HepG2 (cell line): ENCODE measurements around the gene PLD1. TPM values are rescaled to one million over a fixed set of nuclear protein-coding genes. Genes with fewer than 3 reads are reported as not detected.

ENCODE experiments used
- ESRRA ChIP-seq: sonication (generic); formaldehyde crosslinking; IDR thresholded peaks from 2 replicates; pipeline ENCODE4 v1.5.1; 2020; ENCODE audit warnings: mild to moderate bottlenecking, low read depth, missing genetic modification reagents
- FOXK2 ChIP-seq: fragments of 450-650 bp; IDR thresholded peaks from 2 replicates; pipeline ENCODE4 v1.6.1; 2016
- KDM4B ChIP-seq: sonication (generic); formaldehyde crosslinking; IDR thresholded peaks from 2 replicates; pipeline ENCODE4 v1.4.0; 2020; ENCODE audit warnings: missing genetic modification reagents
- PAWR ChIP-seq: sonication (generic); formaldehyde crosslinking; IDR thresholded peaks from 2 replicates; pipeline ENCODE4 v1.4.0; 2020; ENCODE audit warnings: missing genetic modification reagents, mild to moderate bottlenecking, borderline replicate concordance
- ZBTB38 ChIP-seq: sonication (generic); formaldehyde crosslinking; IDR thresholded peaks from 2 replicates; pipeline ENCODE4 v1.5.1; 2020; ENCODE audit warnings: mild to moderate bottlenecking, missing genetic modification reagents
- ZFYVE20 ChIP-seq: sonication (generic); formaldehyde crosslinking; IDR thresholded peaks from 2 replicates; pipeline ENCODE4 v1.8.0; 2023; ENCODE audit warnings: low read depth, mild to moderate bottlenecking, moderate library complexity, missing genetic modification reagents, borderline replicate concordance
- ZNF484 ChIP-seq: sonication (generic); formaldehyde crosslinking; IDR thresholded peaks from 2 replicates; pipeline ENCODE4 v1.5.1; 2020; ENCODE audit warnings: mild to moderate bottlenecking, low read depth, missing genetic modification reagents, borderline replicate concordance
- ZNF839 ChIP-seq: sonication (generic); formaldehyde crosslinking; IDR thresholded peaks from 2 replicates; pipeline ENCODE4 v1.4.0; 2020; ENCODE audit warnings: missing genetic modification reagents, mild to moderate bottlenecking, borderline replicate concordance
- ZSCAN31 ChIP-seq: sonication (generic); formaldehyde crosslinking; IDR thresholded peaks from 2 replicates; pipeline ENCODE4 v1.5.0; 2020; ENCODE audit warnings: low read depth, mild to moderate bottlenecking, missing genetic modification reagents
- polyA plus RNA-seq, 8 experiments: library from polyadenylated mRNA; depleted of rRNA in 3 of 8; stranded (reverse) in 7 of 8; unstranded in 1 of 8; fragments of >200 nt; fragmentation: Illumina TruSeq in 4 of 8; extraction: Trizol in 4 of 8; gene quantifications; 2 replicates each; pipeline versions ENCODE4 v1.2.1 to v1.2.3, GENCODE V29; 2011 to 2016; ENCODE audit warnings: low read depth in 4 of 8, missing spikeins in 1 of 8, mixed read lengths in 1 of 8; ENCODE audit not compliant: insufficient read depth in 1 of 8
- total RNA-seq, 5 experiments: library from RNA; depleted of rRNA; stranded (reverse); fragments of >200 nt; fragmentation: Illumina TruSeq; extraction: Trizol; gene quantifications; 2 replicates each; pipeline ENCODE4 v1.2.3, GENCODE V29; 2016; ENCODE audit warnings: low read depth in 1 of 5
- TF ChIP-seq, protein P1 (sequence below): sonication (generic); formaldehyde crosslinking; IDR thresholded peaks from 2 replicates; pipeline ENCODE4 v1.8.0; 2022; ENCODE audit warnings: mild to moderate bottlenecking, missing genetic modification reagents; ENCODE audit not compliant: insufficient replicate concordance
- TF ChIP-seq, protein P2 (sequence below): sonication (generic); formaldehyde crosslinking; IDR thresholded peaks from 2 replicates; pipeline ENCODE4 v1.4.0; 2020; ENCODE audit warnings: missing genetic modification reagents, borderline replicate concordance
- TF ChIP-seq, protein P3 (sequence below): sonication (generic); formaldehyde crosslinking; IDR thresholded peaks from 2 replicates; pipeline ENCODE4 v1.8.1; 2023; ENCODE audit warnings: mild to moderate bottlenecking, missing genetic modification reagents, borderline replicate concordance
- TF ChIP-seq, protein P4 (sequence below): sonication (generic); formaldehyde crosslinking; IDR thresholded peaks from 2 replicates; pipeline ENCODE4 v1.5.0; 2020; ENCODE audit warnings: missing genetic modification reagents
- TF ChIP-seq, protein P5 (sequence below): sonication (generic); formaldehyde crosslinking; IDR thresholded peaks from 2 replicates; pipeline ENCODE4 v1.8.0; 2022; ENCODE audit warnings: mild to moderate bottlenecking, missing genetic modification reagents
- TF ChIP-seq, protein P6 (sequence below): sonication (generic); formaldehyde crosslinking; IDR thresholded peaks from 2 replicates; pipeline ENCODE4 v1.5.1; 2020; ENCODE audit warnings: missing genetic modification reagents, mild to moderate bottlenecking, borderline replicate concordance
- TF ChIP-seq, protein P7 (sequence below): sonication (generic); formaldehyde crosslinking; IDR thresholded peaks from 2 replicates; pipeline ENCODE4 v1.5.0; 2020; ENCODE audit warnings: mild to moderate bottlenecking, missing genetic modification reagents, borderline replicate concordance

Gene PLD1
- total and polyA plus RNA-seq, 2 of the 13 experiments (the other 11 are each of a cell fraction or from before 2014, with no cell fraction given) = 27.1 to 59.4 TPM

DNA sequence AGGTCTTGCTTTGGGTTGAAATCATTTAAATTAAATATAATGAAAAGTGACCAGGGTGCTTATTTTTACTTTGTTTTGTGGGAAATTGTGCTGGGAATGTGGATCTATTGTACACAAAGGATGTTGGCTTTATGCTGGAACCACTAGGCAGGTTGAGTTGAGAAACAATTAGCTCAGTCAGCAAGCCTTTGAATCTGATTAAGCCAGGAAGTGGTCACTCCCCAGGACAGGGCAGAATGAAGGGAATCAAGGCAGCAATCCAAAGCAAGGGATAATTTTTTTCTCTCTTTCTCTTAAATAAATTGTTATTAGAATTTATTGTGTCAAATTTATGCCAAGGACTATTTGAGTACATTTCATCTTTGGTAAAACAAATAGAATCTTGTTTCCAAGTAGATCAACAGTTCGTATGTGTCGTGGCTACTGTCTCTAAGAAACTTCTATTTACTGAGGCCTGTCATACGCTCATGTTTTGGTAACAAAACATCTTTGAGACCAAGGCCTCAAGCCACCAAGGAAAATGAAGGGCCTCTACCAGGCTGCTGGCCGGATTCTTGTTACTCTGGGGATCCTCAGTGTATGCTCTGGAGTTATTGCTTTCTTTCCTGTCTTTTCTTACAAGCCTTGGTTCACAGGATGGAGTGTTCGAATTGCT is 32.7 kb upstream of the PLD1 start, which contains the start of gene TMEM212 (continued):
- TF ChIP-seq, protein P1, sequence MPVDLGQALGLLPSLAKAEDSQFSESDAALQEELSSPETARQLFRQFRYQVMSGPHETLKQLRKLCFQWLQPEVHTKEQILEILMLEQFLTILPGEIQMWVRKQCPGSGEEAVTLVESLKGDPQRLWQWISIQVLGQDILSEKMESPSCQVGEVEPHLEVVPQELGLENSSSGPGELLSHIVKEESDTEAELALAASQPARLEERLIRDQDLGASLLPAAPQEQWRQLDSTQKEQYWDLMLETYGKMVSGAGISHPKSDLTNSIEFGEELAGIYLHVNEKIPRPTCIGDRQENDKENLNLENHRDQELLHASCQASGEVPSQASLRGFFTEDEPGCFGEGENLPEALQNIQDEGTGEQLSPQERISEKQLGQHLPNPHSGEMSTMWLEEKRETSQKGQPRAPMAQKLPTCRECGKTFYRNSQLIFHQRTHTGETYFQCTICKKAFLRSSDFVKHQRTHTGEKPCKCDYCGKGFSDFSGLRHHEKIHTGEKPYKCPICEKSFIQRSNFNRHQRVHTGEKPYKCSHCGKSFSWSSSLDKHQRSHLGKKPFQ (CRISPR knock-in tag) = no peak
- TF ChIP-seq ESRRA (no peak), PAWR (CRISPR knock-in tag) (no peak), FOXK2 (no peak), ZBTB38 (no peak), KDM4B (CRISPR knock-in tag) (no peak), ZFYVE20 (CRISPR knock-in tag) (no peak), ZNF839 (no peak), ZNF484 (CRISPR knock-in tag) (no peak), ZSCAN31 (CRISPR knock-in tag) (no peak)
- TF ChIP-seq, protein P2, sequence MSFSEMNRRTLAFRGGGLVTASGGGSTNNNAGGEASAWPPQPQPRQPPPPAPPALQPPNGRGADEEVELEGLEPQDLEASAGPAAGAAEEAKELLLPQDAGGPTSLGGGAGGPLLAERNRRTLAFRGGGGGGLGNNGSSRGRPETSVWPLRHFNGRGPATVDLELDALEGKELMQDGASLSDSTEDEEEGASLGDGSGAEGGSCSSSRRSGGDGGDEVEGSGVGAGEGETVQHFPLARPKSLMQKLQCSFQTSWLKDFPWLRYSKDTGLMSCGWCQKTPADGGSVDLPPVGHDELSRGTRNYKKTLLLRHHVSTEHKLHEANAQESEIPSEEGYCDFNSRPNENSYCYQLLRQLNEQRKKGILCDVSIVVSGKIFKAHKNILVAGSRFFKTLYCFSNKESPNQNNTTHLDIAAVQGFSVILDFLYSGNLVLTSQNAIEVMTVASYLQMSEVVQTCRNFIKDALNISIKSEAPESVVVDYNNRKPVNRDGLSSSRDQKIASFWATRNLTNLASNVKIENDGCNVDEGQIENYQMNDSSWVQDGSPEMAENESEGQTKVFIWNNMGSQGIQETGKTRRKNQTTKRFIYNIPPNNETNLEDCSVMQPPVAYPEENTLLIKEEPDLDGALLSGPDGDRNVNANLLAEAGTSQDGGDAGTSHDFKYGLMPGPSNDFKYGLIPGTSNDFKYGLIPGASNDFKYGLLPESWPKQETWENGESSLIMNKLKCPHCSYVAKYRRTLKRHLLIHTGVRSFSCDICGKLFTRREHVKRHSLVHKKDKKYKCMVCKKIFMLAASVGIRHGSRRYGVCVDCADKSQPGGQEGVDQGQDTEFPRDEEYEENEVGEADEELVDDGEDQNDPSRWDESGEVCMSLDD (CRISPR knock-in tag) = no peak
- TF ChIP-seq, protein P3, sequence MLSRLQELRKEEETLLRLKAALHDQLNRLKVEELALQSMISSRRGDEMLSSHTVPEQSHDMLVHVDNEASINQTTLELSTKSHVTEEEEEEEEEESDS (CRISPR knock-in tag) = no peak
- TF ChIP-seq, protein P4, sequence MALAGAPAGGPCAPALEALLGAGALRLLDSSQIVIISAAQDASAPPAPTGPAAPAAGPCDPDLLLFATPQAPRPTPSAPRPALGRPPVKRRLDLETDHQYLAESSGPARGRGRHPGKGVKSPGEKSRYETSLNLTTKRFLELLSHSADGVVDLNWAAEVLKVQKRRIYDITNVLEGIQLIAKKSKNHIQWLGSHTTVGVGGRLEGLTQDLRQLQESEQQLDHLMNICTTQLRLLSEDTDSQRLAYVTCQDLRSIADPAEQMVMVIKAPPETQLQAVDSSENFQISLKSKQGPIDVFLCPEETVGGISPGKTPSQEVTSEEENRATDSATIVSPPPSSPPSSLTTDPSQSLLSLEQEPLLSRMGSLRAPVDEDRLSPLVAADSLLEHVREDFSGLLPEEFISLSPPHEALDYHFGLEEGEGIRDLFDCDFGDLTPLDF = no peak
- TF ChIP-seq, protein P5, sequence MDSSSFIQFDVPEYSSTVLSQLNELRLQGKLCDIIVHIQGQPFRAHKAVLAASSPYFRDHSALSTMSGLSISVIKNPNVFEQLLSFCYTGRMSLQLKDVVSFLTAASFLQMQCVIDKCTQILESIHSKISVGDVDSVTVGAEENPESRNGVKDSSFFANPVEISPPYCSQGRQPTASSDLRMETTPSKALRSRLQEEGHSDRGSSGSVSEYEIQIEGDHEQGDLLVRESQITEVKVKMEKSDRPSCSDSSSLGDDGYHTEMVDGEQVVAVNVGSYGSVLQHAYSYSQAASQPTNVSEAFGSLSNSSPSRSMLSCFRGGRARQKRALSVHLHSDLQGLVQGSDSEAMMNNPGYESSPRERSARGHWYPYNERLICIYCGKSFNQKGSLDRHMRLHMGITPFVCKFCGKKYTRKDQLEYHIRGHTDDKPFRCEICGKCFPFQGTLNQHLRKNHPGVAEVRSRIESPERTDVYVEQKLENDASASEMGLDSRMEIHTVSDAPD = no peak; the same call in 1 of the 2 replicates
- TF ChIP-seq, protein P6, sequence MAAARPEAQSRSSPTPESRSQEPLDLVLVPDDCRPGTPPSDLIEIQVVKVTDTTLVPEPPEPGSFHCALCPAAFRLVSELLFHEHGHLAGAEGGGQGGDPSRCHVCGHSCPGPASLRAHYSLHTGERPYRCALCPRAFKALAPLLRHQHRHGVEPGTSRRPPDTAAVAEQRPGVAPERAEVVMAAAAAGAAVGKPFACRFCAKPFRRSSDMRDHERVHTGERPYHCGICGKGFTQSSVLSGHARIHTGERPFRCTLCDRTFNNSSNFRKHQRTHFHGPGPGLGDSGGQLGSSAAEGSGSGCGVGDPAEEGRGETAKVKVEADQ (CRISPR knock-in tag) = no peak
- TF ChIP-seq, protein P7, sequence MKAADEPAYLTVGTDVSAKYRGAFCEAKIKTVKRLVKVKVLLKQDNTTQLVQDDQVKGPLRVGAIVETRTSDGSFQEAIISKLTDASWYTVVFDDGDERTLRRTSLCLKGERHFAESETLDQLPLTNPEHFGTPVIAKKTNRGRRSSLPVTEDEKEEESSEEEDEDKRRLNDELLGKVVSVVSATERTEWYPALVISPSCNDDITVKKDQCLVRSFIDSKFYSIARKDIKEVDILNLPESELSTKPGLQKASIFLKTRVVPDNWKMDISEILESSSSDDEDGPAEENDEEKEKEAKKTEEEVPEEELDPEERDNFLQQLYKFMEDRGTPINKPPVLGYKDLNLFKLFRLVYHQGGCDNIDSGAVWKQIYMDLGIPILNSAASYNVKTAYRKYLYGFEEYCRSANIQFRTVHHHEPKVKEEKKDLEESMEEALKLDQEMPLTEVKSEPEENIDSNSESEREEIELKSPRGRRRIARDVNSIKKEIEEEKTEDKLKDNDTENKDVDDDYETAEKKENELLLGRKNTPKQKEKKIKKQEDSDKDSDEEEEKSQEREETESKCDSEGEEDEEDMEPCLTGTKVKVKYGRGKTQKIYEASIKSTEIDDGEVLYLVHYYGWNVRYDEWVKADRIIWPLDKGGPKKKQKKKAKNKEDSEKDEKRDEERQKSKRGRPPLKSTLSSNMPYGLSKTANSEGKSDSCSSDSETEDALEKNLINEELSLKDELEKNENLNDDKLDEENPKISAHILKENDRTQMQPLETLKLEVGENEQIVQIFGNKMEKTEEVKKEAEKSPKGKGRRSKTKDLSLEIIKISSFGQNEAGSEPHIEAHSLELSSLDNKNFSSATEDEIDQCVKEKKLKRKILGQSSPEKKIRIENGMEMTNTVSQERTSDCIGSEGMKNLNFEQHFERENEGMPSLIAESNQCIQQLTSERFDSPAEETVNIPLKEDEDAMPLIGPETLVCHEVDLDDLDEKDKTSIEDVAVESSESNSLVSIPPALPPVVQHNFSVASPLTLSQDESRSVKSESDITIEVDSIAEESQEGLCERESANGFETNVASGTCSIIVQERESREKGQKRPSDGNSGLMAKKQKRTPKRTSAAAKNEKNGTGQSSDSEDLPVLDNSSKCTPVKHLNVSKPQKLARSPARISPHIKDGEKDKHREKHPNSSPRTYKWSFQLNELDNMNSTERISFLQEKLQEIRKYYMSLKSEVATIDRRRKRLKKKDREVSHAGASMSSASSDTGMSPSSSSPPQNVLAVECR (CRISPR knock-in tag) = no peak
